IPS-15b (cell line): ENCODE data around the gene N4BP2.

ENCODE experiments used
- H3K27me3 ChIP-seq: one replicate; pipeline ENCODE4 v1.6.1; 2013; ENCODE audit warnings: low read length; ENCODE audit not compliant: control insufficient read depth, insufficient read depth
- H3K36me3 ChIP-seq: one replicate; pipeline ENCODE4 v1.6.1; 2013; ENCODE audit warnings: low read length; ENCODE audit not compliant: control insufficient read depth, insufficient read depth
- H3K4me1 ChIP-seq: one replicate; pipeline ENCODE4 v1.6.1; 2013; ENCODE audit warnings: mild to moderate bottlenecking, low read length; ENCODE audit not compliant: control insufficient read depth, insufficient read depth
- H3K4me3 ChIP-seq: one replicate; pipeline ENCODE4 v1.5.1; 2013; ENCODE audit warnings: low read depth, low read length
- H3K9ac ChIP-seq: one replicate; pipeline ENCODE4 v1.6.1; 2013; ENCODE audit warnings: low read depth, mild to moderate bottlenecking, low read length
- H3K9me3 ChIP-seq: one replicate; pipeline ENCODE4 v1.6.1; 2013; ENCODE audit warnings: mild to moderate bottlenecking, low read length; ENCODE audit not compliant: control insufficient read depth, insufficient read depth

Gene N4BP2

DNA sequence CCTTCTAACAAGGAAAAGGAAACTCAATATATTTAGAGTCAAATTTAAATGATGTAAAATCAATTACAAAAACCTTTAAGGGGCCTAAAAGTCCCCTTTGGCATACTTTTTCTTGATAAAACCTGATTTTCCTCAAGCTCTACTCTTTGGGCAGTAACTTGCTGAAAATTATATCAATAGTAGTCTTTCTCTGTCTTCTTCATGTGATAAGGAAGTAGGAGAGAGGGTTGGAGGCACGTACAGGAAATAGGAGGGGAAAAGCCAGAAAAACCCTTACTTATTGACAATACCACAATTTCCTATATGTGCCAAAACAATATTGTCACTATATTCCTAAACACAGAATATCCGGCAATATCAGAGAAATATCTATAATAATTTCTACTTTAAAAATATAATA lies 149.8 kb downstream of the N4BP2 start:
- H3K27me3 ChIP-seq = no peaks in the 10 kb centered on the region
- no peaks in the 10 kb centered on the region for H3K36me3 ChIP-seq
- no peak overlapping the region for H3K9ac ChIP-seq
- no peaks in the 10 kb centered on the region for H3K4me1 ChIP-seq
- H3K4me3 ChIP-seq = no peak overlapping the region
- H3K9me3 ChIP-seq = no peaks in the 10 kb centered on the region
